GM12878 (cell line): ENCODE measurements around the gene MAPKAPK2. TPM values are rescaled to one million over a fixed set of nuclear protein-coding genes. Genes with fewer than 3 reads are reported as not detected.

Experiments
- ATF2 ChIP-seq: IDR thresholded peaks from 2 replicates; pipeline ENCODE4 v1.6.1; 2012; ENCODE audit warnings: low read length, inconsistent platforms
- BHLHE40 ChIP-seq, 2 experiments: fragments of 450-650 bp in 1 of 2; IDR thresholded peaks; 2 replicates each; pipeline ENCODE4 v1.6.1; 2011 to 2017; ENCODE audit warnings: low read depth in 2 of 2, borderline replicate concordance in 1 of 2, improper control_type of control experiment in 1 of 2, low read length in 1 of 2, mild to moderate bottlenecking in 1 of 2
- FOS ChIP-seq: IDR thresholded peaks from 3 replicates; pipeline ENCODE4 v1.6.1; 2011; ENCODE audit warnings: borderline replicate concordance; ENCODE audit not compliant: insufficient read length; ENCODE audit errors: extremely low read depth
- GATAD2B ChIP-seq: fragments of 450-650 bp; conservative IDR thresholded peaks from 2 replicates; pipeline ENCODE4 v1.6.1; 2017; ENCODE audit warnings: low read depth, mild to moderate bottlenecking, moderate library complexity
- IKZF2 ChIP-seq, 2 experiments: fragments of 450-650 bp; IDR thresholded peaks; 2 replicates each; pipeline ENCODE4 v1.6.1; 2017; ENCODE audit warnings: mild to moderate bottlenecking in 2 of 2, moderate library complexity in 2 of 2
- KAT2A ChIP-seq: conservative IDR thresholded peaks from 2 replicates; pipeline ENCODE4 v1.6.1; 2011; ENCODE audit warnings: low read depth, low read length; ENCODE audit not compliant: control insufficient read depth
- LARP7 ChIP-seq: fragments of 450-650 bp; IDR thresholded peaks from 2 replicates; pipeline ENCODE4 v1.6.1; 2017; ENCODE audit warnings: mild to moderate bottlenecking
- NBN ChIP-seq: fragments of 450-650 bp; IDR thresholded peaks from 2 replicates; pipeline ENCODE4 v1.6.1; 2016
- RB1 ChIP-seq: fragments of 450-650 bp; formaldehyde crosslinking; IDR thresholded peaks from 2 replicates; pipeline ENCODE4 v1.6.1; 2017; ENCODE audit warnings: mild to moderate bottlenecking, borderline replicate concordance
- REST ChIP-seq: IDR thresholded peaks from 2 replicates; pipeline ENCODE4 v1.6.1; 2012; ENCODE audit warnings: mild to moderate bottlenecking, low read depth, low read length
- RUNX3 ChIP-seq: IDR thresholded peaks from 2 replicates; pipeline ENCODE4 v1.6.1; 2012; ENCODE audit warnings: low read length, inconsistent platforms
- SKIL ChIP-seq: fragments of 450-650 bp; IDR thresholded peaks from 2 replicates; pipeline ENCODE4 v1.6.1; 2017; ENCODE audit warnings: mild to moderate bottlenecking, low read depth, inconsistent platforms; ENCODE audit not compliant: poor library complexity, severe bottlenecking
- SMAD1 ChIP-seq: fragments of 450-650 bp; IDR thresholded peaks from 2 replicates; pipeline ENCODE4 v1.6.1; 2018; ENCODE audit warnings: mild to moderate bottlenecking, low read depth; ENCODE audit not compliant: partially characterized antibody
- SP1 ChIP-seq: IDR thresholded peaks from one replicate; pipeline ENCODE4 v1.6.1; 2011; ENCODE audit warnings: low read depth, low read length
- SUPT20H ChIP-seq: IDR thresholded peaks from 2 replicates; pipeline ENCODE4 v1.6.1; 2011; ENCODE audit warnings: low read depth, mild to moderate bottlenecking, low read length, moderate library complexity, borderline replicate concordance; ENCODE audit not compliant: control insufficient read depth
- ZNF384 ChIP-seq: IDR thresholded peaks from 2 replicates; pipeline ENCODE4 v1.6.1; 2012; ENCODE audit warnings: low read depth, mild to moderate bottlenecking, low read length, improper control_type of control experiment, borderline replicate concordance
- polyA plus RNA-seq, 11 experiments: library from polyadenylated mRNA; depleted of rRNA in 4 of 11; unstranded in 6 of 11; stranded (reverse) in 5 of 11; fragments of >200 nt; fragmentation: Nextera tagmentation in 4 of 11; fragmentation: Illumina TruSeq in 1 of 11; extraction: Ambion mirVana in 4 of 11; extraction: Trizol in 1 of 11; gene quantifications; 1 replicate in 1 of 11; 2 replicates in 10 of 11; pipeline versions ENCODE4 v1.2.1 to v1.2.3, GENCODE V29; 2011 to 2016; ENCODE audit warnings: inconsistent platforms in 2 of 11, missing spikeins in 2 of 11, low read depth in 1 of 11
- total RNA-seq, 4 experiments: library from RNA; depleted of rRNA in 3 of 4; stranded (reverse); fragments of >200 nt in 3 of 4; fragmentation: Illumina TruSeq in 1 of 4; extraction: Trizol in 1 of 4; gene quantifications; 2 replicates each; pipeline versions ENCODE4 v1.2.1 to v1.2.3, GENCODE V29; 2013 to 2021

The MAPKAPK2 gene
- total and polyA plus RNA-seq, 10 of the 15 experiments (the other 5 are each of a cell fraction or from before 2014, with no cell fraction given), result 0.72 to 92.2 (median 49.3) TPM

- TF ChIP-seq IKZF2 (IDR thresholded peaks at IDR 0.05) (peak; percentile 91 to 94), NBN (no peak), SKIL (peak; percentile 82), SMAD1 (peak; percentile 32), SP1 (peak; percentile 54), FOS (no peak), GATAD2B (peak; percentile 85; the same call in 1 of the 2 replicates), KAT2A (no peak), ATF2 (peak; percentile 40; the same call in 1 of the 2 replicates), ZNF384 (no peak), REST (no peak), LARP7 (no peak), SUPT20H (no peak), BHLHE40 (IDR thresholded peaks at IDR 0.05; ENCODE audit: borderline replicate concordance in 1 of 2, low read depth in 2 of 2, low read length in 1 of 2) (peak; percentile 84 to 90), RUNX3 (peak; percentile 98), RB1 (0 out of 2 replicates have a peak, but pooled peaks have one; percentile 59)
Observed at GRCh38 chr1:206782448-206782847, 97.7 kb downstream of the MAPKAPK2 start (continued).
